ENCODE results near the gene MTAP.
A peak's percentile ranks its signal among the peaks of the same experiment; 100 is the strongest.

Gene MTAP

GRCh38 chr9:21802418-21803000 lies at the start of gene MTAP:
Gene MTAP, plus strand, starts transcription at chr9:21802636. Its CDS starts 113 bp downstream, at chr9:21802749.
- peak; percentile 81 for DNase-seq

GRCh38 chr9:21753523-21753922 lies 48.9 kb upstream of the MTAP start:
- DNase-seq, result no peak

- no peak for DNase-seq
Observed at GRCh38 chr9:21754741-21755140, 47.7 kb upstream of the MTAP start.

- no peak for DNase-seq
Observed at GRCh38 chr9:21758540-21758939, 43.9 kb upstream of the MTAP start.

GRCh38 chr9:21761309-21761901 lies 41.0 kb upstream of the MTAP start:
- DNase-seq, result peak; percentile 6

GRCh38 chr9:21762064-21762463 lies 40.4 kb upstream of the MTAP start:
- no peak for DNase-seq

GRCh38 chr9:21764846-21765245 lies 37.6 kb upstream of the MTAP start:
- no peak for DNase-seq

- no peak for DNase-seq
Observed at GRCh38 chr9:21766096-21766495, 36.3 kb upstream of the MTAP start.

GRCh38 chr9:21770871-21771560 lies 31.4 kb upstream of the MTAP start:
- no peak for DNase-seq

GRCh38 chr9:21777701-21778100 lies 24.7 kb upstream of the MTAP start:
- DNase-seq, result no peak

GRCh38 chr9:21778304-21778703 lies 24.1 kb upstream of the MTAP start:
- no peak for DNase-seq

- no peak for DNase-seq
Observed at GRCh38 chr9:21779397-21779796, 23.0 kb upstream of the MTAP start.

GRCh38 chr9:21781656-21782055 lies 20.8 kb upstream of the MTAP start:
- DNase-seq, result no peak

GRCh38 chr9:21782205-21782604 lies 20.2 kb upstream of the MTAP start:
- no peak for DNase-seq

- DNase-seq, result no peak
Observed at GRCh38 chr9:21788752-21789151, 13.7 kb upstream of the MTAP start.

- DNase-seq, result peak; percentile 30
Observed at GRCh38 chr9:21789541-21790037, 12.8 kb upstream of the MTAP start.

GRCh38 chr9:21795483-21795882 lies 7.0 kb upstream of the MTAP start:
- no peak for DNase-seq

GRCh38 chr9:21796768-21797167 lies 5.7 kb upstream of the MTAP start:
- no peak for DNase-seq

GRCh38 chr9:21800931-21801682 lies 1.3 kb upstream of the MTAP start:
- DNase-seq, result no peak

GRCh38 chr9:21801683-21802417 lies 586 bp upstream of the MTAP start:
- no peak for DNase-seq

- no peak for DNase-seq
Observed at GRCh38 chr9:21803649-21804048, 1.2 kb downstream of the MTAP start.

- DNase-seq, result no peak
Observed at GRCh38 chr9:21804331-21804730, 1.9 kb downstream of the MTAP start.

- no peak for DNase-seq
Observed at GRCh38 chr9:21804791-21805190, 2.4 kb downstream of the MTAP start.
